GM12801 (cell line): ENCODE data around the gene TNS1.

ENCODE experiments used
- TF ChIP-seq, protein P1 (sequence below): IDR thresholded peaks from one replicate; pipeline ENCODE4 v1.5.1; 2011; ENCODE audit warnings: control low read depth; ENCODE audit not compliant: insufficient read length; ENCODE audit errors: extremely low read depth

TNS1 gene

DNA sequence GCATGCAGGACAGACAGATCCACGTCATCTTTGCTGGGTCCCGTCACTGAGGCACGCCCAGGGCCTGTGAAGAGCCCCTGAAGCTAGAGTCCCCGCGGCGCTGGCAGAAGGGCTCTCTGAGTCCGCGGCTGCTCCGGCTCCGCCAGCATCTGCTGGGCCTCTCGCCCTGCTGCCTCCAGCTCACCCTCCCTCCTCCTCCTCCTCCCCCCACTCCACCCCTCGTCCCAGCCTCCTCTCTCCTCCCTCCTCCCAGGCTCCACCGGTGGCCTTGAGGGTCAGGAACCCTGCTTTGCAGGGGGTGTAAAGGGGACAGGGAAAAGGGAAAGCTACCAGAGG is at the start of gene TNS1:
Gene TNS1, minus strand, starts transcription at position 151 of the 336 bp plus-strand sequence. Its CDS starts 123 bp downstream, at position 28.
- TF ChIP-seq, protein P1, sequence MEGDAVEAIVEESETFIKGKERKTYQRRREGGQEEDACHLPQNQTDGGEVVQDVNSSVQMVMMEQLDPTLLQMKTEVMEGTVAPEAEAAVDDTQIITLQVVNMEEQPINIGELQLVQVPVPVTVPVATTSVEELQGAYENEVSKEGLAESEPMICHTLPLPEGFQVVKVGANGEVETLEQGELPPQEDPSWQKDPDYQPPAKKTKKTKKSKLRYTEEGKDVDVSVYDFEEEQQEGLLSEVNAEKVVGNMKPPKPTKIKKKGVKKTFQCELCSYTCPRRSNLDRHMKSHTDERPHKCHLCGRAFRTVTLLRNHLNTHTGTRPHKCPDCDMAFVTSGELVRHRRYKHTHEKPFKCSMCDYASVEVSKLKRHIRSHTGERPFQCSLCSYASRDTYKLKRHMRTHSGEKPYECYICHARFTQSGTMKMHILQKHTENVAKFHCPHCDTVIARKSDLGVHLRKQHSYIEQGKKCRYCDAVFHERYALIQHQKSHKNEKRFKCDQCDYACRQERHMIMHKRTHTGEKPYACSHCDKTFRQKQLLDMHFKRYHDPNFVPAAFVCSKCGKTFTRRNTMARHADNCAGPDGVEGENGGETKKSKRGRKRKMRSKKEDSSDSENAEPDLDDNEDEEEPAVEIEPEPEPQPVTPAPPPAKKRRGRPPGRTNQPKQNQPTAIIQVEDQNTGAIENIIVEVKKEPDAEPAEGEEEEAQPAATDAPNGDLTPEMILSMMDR = no peak

DNA sequence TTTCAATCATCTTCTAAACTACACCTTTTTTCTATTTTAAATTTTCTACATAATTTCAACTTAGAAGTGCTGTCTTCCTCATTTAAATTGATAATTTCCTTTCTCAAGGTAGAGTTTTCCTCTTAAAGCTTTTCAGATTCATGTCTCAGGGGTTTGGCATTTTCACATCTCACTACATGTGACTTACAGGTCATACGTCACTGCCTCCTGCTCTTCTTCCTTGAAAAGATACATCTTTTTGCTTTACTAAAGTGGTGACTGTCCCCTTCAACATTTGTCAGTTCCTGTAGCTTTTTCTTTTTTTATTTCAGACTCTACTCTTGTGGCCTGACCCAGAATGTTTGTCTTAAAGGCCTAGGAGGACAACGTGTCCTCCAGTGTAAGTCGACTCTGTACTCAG is 49.1 kb upstream of the TNS1 start:
- TF ChIP-seq, protein P1 = no peak

DNA sequence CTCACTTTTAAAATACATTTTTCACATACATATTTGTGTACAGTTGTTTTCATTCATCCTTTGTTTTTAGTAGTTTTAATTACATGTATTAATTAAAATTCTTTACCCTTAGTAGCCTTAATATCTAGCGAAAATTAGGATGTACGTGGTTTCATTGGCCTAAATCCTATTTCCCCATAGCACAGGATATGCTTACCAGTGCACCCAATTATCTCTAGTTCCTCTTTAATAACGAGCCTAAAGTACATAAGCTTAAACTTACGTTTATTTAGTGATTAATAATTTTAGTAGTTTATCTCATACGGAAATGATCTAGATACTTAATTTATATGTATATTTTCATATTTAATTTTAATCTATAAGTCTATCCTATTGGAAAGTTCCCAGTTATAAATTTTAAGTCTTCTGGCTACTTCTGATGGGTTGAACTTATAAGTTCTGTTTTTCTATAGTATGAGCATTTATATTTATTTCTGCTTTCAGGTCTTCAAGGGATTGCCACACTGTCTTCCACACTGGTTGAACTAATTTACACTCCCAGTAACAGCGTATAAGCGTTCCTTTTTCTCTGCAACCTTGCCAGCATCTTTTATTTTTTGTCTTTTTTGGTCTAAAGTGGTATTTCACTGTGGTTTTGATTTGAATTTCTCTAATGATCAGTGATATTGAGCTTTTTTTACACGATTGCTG is 44.9 kb upstream of the TNS1 start:
- TF ChIP-seq, protein P1 = no peak

DNA sequence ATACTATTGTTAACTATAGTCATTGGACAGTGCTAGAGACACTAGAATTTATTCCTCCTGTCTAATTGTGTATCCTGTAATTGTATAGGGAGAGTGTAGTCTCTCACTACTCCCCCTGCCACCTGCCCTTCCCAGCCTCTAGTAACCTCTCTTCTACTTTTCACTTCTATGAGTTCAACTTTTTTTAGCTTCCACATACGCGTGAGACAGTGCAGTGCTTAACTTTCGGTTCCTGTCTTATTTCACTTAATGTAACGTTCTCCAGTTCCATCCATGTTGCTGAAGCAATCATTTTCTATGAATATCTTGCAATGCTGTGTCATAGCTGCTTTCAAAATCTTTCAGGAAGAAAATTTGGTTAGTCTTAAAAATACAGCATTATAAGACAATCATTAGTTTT is 43.4 kb upstream of the TNS1 start:
- TF ChIP-seq, protein P1 = no peak

DNA sequence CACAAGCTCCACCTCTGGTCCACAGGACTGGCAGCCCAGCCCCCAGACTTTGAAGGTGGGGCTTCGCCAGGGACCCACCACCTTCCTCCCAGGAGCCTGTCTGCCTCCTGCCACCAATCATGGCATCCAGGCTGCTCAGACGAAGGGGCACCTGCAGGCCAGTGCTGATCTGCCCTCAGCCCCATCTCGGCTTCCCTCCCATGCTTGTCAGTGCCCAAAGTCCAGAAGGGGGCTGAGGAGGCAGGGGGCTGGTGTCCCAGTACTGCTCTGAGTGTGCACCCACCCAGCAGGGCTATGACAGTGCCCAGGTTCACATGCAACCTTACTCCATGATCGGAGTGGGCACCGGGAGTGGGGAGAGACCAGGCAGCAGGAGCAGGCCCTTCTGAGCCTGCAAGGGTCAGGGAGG is 40.9 kb upstream of the TNS1 start:
- TF ChIP-seq, protein P1 = no peak

DNA sequence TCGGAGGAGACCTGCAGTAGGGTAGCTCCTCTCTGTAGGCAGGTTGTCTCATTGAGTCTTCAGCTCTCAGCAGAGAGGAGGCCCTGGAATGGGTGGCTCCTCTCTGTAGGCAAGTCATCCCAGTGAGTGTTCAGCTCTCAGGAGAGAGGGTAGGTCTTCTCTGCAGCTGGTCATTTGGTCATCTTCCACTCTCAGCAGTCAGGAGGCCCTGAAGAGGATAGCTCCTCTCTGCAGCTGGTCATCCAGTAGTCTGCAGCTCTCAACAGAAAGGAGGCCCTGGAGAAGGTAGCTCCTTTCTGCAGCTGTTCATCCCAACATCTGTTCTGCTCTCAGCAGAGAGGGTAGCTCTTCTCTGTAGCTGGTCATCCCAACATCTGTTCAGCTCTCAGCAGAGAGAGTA is 40.3 kb upstream of the TNS1 start:
- TF ChIP-seq, protein P1 = no peak

DNA sequence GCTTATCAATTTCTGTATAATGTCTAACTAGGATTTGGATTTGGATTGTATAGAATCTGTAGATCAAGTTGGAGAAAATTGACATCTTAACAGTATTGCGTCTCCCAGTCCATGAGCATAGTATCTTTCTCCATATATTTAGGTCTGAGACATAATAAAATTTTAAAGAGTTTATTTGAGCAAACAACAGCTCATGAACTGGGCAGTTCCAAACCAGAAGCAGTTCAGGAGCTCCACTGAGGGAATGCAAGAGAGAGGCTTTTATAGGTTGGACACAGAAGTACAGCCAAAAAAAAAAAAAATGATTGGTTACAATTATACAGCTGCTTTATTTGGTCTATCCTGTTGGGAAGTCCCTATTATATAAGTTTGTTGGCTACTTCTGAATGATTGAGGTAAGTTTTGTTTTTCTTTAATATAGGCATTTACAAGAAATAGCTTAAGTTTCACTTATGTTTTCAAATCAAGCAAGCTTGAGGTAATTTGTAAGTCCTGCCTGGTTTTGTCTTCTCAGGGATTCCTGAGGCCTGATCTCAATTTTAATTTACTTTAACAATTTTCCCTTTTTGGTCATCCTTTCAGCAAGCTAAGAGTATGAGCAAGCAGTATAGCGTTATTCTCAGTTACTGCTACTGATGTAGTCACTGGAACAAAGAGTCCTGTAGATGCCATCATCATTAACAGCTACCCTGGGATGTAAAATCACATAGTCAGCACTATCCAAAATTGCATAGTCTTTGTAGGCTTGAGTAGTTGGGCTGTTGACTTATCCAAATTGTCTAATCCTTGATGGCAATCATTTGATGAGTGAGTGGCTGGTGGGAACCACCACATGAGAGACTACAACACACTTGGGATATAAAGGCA is 38.7 kb upstream of the TNS1 start:
- TF ChIP-seq, protein P1 = no peak
